Transverse colon (tissue), 4 donors: Measurements from ENCODE around the gene PTPRR.

Source experiments
- EP300 ChIP-seq: sonication (generic); formaldehyde crosslinking; IDR thresholded peaks from one replicate; pipeline ENCODE4 v1.6.1; 2017; ENCODE audit warnings: antibody characterized with exemption, low read depth
- POLR2A ChIP-seq: fragments of 450-650 bp; IDR thresholded peaks from one replicate; pipeline ENCODE4 v1.6.1; 2016; ENCODE audit warnings: antibody characterized with exemption, mild to moderate bottlenecking, moderate library complexity
- POLR2AphosphoS5 ChIP-seq, 3 donors: sonication (generic); formaldehyde crosslinking; IDR thresholded peaks; one replicate each; pipeline ENCODE4 v1.6.1; 2016; ENCODE audit warnings: antibody characterized with exemption in 3 of 3
- TF ChIP-seq, protein P1 (sequence below), 5 experiments: fragments of 200-600 bp in 3 of 5; fragments of 450-650 bp in 2 of 5; sonication (generic) in 3 of 5; IDR thresholded peaks; 1 replicate in 2 of 5; 2 replicates in 3 of 5; pipeline ENCODE4 v1.5.1; 2016 to 2017; ENCODE audit warnings: antibody characterized with exemption in 5 of 5, inconsistent platforms in 3 of 5, mild to moderate bottlenecking in 2 of 5, moderate library complexity in 1 of 5

DNA sequence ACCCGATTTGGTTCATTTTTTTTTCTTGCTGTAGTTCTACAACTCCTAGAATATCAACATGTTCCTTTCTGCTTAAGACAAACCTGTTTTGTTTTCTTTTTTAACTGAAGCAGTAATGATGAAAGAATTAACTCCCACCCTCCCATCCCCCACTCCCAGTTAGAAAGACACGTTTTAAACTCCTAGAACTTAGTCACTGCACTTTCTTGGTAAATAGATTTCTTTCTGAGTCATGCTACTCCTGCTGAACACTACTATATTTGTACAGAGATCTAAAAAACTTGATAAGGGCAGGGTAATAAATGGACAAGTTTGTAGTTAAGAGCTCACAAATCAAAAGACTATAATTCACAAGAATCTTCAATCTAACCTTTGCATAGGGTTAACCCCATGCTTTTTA is 164.4 kb downstream of the PTPRR start:
- TF ChIP-seq, protein P1, sequence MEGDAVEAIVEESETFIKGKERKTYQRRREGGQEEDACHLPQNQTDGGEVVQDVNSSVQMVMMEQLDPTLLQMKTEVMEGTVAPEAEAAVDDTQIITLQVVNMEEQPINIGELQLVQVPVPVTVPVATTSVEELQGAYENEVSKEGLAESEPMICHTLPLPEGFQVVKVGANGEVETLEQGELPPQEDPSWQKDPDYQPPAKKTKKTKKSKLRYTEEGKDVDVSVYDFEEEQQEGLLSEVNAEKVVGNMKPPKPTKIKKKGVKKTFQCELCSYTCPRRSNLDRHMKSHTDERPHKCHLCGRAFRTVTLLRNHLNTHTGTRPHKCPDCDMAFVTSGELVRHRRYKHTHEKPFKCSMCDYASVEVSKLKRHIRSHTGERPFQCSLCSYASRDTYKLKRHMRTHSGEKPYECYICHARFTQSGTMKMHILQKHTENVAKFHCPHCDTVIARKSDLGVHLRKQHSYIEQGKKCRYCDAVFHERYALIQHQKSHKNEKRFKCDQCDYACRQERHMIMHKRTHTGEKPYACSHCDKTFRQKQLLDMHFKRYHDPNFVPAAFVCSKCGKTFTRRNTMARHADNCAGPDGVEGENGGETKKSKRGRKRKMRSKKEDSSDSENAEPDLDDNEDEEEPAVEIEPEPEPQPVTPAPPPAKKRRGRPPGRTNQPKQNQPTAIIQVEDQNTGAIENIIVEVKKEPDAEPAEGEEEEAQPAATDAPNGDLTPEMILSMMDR (IDR thresholded peaks at IDR 0.05), result no peak
- TF ChIP-seq POLR2A, result no peak
- TF ChIP-seq POLR2AphosphoS5 (IDR thresholded peaks at IDR 0.05), result no peak
- TF ChIP-seq EP300, result no peak
